GM12892 (cell line): Measurements from ENCODE around the gene MIER2.
A peak's percentile ranks its signal among the peaks of the same experiment; 100 is the strongest.

Source experiments
- DNase-seq: peaks from one replicate; pipeline ENCODE4 v3.0.0; 2011; ENCODE audit not compliant: insufficient read length
- FAIRE-seq: peaks from 2 replicates; lab custom pipeline; 2011; peaks lifted over from hg19 to GRCh38; lab: Jason Lieb, UNC
- POLR2A ChIP-seq: IDR thresholded peaks from 2 replicates; pipeline ENCODE4 v1.6.1; 2011; ENCODE audit warnings: low read depth, low read length, control low read depth
- POLR2AphosphoS5 ChIP-seq: IDR thresholded peaks from 2 replicates; pipeline ENCODE4 v1.6.1; 2011; ENCODE audit warnings: low read depth, low read length, control low read depth
- TAF1 ChIP-seq: IDR thresholded peaks from 2 replicates; pipeline ENCODE4 v1.6.1; 2011; ENCODE audit warnings: low read depth, mild to moderate bottlenecking, control low read depth, low read length, borderline replicate concordance

The MIER2 gene

DNA sequence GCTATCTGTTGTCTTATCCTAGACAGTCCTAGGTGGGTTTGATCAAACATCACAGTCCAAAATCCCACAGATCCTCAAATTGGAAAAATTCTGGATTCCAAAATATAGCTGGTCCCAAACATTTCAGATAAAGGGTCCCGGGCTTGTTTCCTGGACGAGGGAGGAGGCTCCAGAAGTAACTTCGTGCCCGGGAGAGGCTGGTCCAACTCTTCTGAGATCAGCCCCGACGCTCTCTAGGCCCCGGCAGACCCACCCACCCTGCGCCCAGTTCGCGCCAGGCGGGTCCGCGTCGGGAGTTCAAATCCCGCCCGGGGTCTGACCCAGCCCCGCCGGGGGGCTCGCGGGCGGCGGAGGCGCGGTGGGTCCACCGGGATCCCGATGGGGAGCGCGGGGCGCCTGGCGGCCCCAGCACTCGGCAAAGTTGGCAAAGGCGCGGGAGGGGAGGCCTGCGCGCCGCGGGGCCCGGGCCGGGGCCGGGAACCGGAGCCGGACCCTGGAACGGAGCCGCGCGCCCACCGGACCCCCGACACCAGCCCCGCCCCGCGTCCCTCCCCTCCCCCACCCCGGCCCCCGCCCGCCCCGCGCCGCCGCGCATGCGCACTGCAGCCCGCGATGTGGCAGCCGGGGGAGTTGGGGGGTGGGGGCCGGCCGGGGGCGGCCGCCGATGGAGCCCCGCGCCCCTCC, 513 bp downstream of the MIER2 start:
- no peak for DNase-seq
- FAIRE-seq = peak; percentile 46
- TF ChIP-seq POLR2AphosphoS5 (no peak), POLR2A (no peak), TAF1 (no peak)

GRCh38 chr19:343451-343931, 1.1 kb downstream of the MIER2 start:
- TF ChIP-seq POLR2AphosphoS5 = no peak
- no peak for TF ChIP-seq TAF1
- TF ChIP-seq POLR2A = no peak
- DNase-seq = no peak
- no peak for FAIRE-seq

GRCh38 chr19:342801-343421, 1.7 kb downstream of the MIER2 start:
- DNase-seq (no peak), FAIRE-seq (peak; percentile 42)
- no peak for TF ChIP-seq TAF1
- TF ChIP-seq POLR2A = no peak

DNA sequence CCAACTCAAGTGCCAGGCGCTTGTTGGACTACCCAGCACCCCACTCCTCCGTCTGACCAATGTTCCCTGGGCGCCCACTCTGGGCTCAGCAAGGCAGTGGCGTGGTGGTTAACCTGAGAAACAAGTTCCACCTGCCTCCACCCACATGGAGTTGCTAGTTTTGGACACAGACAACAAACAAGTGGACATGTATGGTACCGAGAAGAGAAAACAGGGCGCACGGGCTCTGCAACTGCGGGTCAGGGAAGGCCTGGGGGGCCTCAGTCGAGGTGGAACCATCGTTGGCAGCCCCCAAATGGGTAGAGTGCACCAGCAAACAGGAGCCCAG, 2.5 kb downstream of the MIER2 start:
- DNase-seq = no peak
- no peak for FAIRE-seq
- TF ChIP-seq POLR2AphosphoS5 (no peak), POLR2A (no peak), TAF1 (no peak)

DNA sequence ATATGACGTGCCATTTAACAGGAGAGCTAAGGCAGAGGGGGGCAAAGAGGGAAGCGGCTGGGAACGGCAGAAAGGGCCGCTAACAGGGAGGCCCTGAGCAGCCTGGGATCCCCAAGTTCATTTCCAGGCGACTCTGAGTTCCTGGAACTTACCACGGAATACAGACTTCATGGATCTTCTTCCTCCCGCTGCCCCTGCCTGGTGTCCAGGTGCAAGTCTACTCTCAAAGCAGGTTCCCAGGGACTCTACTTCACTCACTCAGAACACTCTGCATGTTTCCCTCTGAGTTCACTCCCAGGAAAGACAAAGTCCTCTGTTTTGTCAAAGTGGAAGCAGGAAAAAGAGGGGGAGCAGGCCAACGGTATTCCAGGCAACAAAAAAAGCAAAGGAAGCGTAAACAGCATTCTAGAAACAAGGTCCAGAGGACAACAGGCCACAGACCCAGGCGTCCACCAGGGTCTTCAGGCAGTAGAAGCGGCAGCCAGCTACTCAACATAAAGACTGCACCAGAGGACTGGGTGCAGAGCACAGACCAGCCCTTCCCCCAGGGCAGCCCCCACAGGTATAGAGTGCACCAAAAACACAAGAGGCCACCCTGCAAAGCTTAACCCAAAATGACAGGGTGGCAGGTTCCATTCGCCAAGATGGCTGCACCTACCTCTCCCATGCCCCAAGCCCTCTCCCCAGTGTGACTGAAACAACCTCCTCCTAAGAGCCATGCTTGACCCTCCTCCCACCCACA, 3.0 kb downstream of the MIER2 start:
- DNase-seq = no peak
- FAIRE-seq = no peak
- TF ChIP-seq TAF1 = no peak
- no peak for TF ChIP-seq POLR2A
- no peak for TF ChIP-seq POLR2AphosphoS5

DNA sequence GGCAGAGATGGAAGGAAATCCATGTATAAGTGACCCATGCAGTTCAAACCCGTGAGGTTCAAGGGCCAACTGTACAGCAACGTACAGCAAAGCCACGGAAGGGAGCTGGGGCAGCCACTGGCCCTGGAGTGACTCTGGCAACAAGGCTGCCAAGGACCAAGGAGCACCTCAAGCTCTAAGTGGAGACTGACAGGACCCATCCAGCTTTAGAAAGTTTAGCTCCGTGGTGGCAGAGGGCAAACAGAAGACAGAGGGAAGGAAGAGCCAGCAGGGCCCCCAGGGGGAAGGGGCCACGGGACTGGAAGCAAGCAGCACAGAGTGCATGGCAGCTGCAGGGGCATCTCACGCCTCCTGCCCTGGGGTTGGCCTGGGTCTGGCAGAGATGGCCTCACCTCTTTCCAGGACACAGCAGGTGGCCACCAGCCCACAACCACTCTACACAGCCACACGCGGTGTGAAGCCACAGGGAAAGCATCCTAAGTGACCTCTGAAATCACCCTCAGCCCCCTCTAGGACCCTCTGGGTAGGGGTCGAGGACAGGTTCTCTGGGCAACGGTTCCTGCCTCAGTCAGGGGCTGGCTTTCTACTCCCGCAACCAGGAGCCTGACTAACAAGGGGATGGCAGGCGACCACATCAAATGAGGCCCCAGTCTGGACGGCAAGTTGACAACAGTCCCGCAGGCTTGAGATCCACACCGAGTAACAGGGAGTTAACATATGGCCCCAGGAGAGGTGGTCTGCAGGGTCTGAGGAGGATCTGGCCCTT, 3.8 kb downstream of the MIER2 start:
- FAIRE-seq = no peak
- TF ChIP-seq POLR2A (no peak), POLR2AphosphoS5 (no peak), TAF1 (no peak)

GRCh38 chr19:339262-339887, 5.2 kb downstream of the MIER2 start:
- no peak for DNase-seq
- FAIRE-seq = no peak
- TF ChIP-seq POLR2A = no peak
- TF ChIP-seq TAF1 = no peak
- no peak for TF ChIP-seq POLR2AphosphoS5

More for the DNA sequence above, 3.8 kb downstream of the MIER2 start:
- DNase-seq = no peak

- no peak for FAIRE-seq
- TF ChIP-seq TAF1 (no peak), POLR2A (no peak), POLR2AphosphoS5 (no peak)
- no peak for DNase-seq
Measured at GRCh38 chr19:338421-338820, 6.2 kb downstream of the MIER2 start.

DNA sequence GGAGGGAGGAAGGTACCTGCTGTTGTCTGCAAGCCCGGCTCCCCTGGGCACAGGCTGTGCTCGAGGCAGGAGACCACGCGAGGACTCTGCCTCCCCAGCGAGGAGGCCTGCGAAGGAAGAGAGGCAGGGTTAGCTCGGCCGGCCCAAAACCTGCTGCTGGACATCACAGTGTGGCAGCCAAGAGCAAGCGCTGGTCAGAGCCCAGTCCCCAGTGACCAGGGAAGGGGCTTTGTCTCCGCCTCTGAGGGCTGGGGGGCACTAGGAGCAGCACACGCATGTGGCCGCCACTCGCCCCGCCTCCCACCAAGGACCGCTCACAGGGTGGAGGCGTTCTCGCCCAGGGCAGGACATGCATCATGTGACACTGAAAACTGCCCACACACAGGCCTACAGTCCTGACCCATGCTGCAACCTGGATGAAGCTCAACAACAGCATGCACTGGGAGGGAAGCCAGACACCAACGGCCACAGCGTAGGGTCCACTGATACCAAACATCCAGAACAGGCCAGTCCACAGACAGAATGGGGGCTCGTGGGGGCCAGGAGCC, 8.5 kb downstream of the MIER2 start:
- DNase-seq = no peak
- no peak for TF ChIP-seq POLR2A
- TF ChIP-seq TAF1 = no peak
- no peak for TF ChIP-seq POLR2AphosphoS5
- FAIRE-seq = no peak

DNA sequence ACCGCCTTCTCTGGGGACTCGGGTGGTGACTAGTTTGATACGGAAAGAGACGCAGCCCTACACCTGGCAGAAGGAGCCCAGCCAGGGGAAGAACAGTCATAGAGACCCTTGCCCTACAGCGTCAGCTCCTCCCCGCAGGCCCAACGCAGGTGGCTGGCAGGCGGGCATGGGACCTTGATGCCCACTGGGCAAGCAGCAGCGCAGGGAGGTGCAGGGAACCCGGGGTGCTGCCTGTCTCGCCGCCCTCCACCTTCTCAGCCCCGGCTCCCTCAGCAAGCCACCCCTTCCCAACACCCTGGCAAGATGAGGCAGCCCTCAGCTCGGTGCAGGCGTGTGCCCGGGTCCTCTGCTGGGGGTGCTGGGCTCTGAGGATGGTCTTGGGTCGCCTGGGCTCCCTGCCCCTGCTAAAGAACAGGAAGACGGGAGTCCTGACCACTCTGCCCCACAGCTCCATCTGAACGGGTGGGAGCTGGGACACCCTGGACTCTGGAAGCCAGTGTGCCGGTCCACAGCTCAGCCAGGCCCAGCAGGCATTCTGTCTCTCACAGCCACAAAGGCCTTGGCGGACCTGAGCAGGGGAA, 9.0 kb downstream of the MIER2 start:
- FAIRE-seq (no peak), DNase-seq (no peak)
- no peak for TF ChIP-seq TAF1
- no peak for TF ChIP-seq POLR2AphosphoS5
- TF ChIP-seq POLR2A = no peak

DNA sequence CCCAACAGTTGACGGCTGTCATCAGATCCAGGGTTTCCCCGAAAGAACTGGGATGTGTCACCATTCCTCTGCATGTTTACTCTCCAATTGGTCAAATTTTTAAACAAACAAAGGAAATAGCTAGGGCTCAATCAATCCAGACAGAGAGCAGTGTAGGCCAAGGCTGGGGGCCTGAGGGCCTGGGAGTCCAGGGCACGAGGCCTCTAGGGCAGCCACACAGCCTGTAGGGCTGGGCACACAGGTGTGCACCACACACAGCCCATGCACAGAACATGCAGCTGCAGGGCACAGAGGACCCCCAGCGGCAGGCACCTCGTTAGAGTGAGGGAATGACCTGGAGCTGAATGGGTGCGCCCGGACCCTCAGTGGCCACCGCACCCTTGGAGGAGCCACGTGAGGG, 9.5 kb downstream of the MIER2 start:
- no peak for FAIRE-seq
- no peak for DNase-seq
- TF ChIP-seq POLR2A (no peak), POLR2AphosphoS5 (no peak), TAF1 (no peak)

- no peak for FAIRE-seq
- TF ChIP-seq POLR2AphosphoS5 = no peak
- TF ChIP-seq POLR2A = no peak
- TF ChIP-seq TAF1 = no peak
Measured at GRCh38 chr19:334296-335071, 10.1 kb downstream of the MIER2 start.

More at GRCh38 chr19:334296-335071, 10.1 kb downstream of the MIER2 start:
- DNase-seq = no peak
